HuH-7 (cell line): ENCODE measurements around the gene OPA3.

Experiments used
- DNase-seq: peaks from one replicate; pipeline ENCODE4 v3.0.0; 2011; ENCODE audit warnings: low spot score

OPA3 gene

GRCh38 chr19:45564131-45564780 is 20.3 kb downstream of the OPA3 start:
- DNase-seq: no peak

GRCh38 chr19:45560686-45561085 is 23.9 kb downstream of the OPA3 start:
- no peak for DNase-seq

GRCh38 chr19:45560038-45560437 is 24.6 kb downstream of the OPA3 start:
- DNase-seq: no peak

GRCh38 chr19:45558399-45558878 is 26.2 kb downstream of the OPA3 start:
- peak; percentile 87 for DNase-seq

- DNase-seq: no peak
Measured at GRCh38 chr19:45556835-45557234, 27.8 kb downstream of the OPA3 start.

GRCh38 chr19:45554481-45554880 is 30.1 kb downstream of the OPA3 start:
- no peak for DNase-seq

GRCh38 chr19:45553464-45553863 is 31.1 kb downstream of the OPA3 start:
- no peak for DNase-seq

- DNase-seq: no peak
Measured at GRCh38 chr19:45547965-45548609, 36.5 kb downstream of the OPA3 start.

- no peak for DNase-seq
Measured at GRCh38 chr19:45547211-45547770, 37.3 kb downstream of the OPA3 start.

GRCh38 chr19:45542234-45542668 is 42.4 kb downstream of the OPA3 start:
- DNase-seq: no peak

- no peak for DNase-seq
Measured at GRCh38 chr19:45539459-45539858, 45.1 kb downstream of the OPA3 start.

- DNase-seq: no peak
Measured at GRCh38 chr19:45531349-45531748, 53.3 kb downstream of the OPA3 start.

GRCh38 chr19:45529420-45529785 is 55.2 kb downstream of the OPA3 start:
- no peak for DNase-seq

- no peak for DNase-seq
Measured at GRCh38 chr19:45528744-45529419, 55.7 kb downstream of the OPA3 start.

GRCh38 chr19:45528149-45528743 is 56.4 kb downstream of the OPA3 start:
- no peak for DNase-seq

- DNase-seq: no peak
Measured at GRCh38 chr19:45527731-45528130, 56.9 kb downstream of the OPA3 start.

- DNase-seq: no peak
Measured at GRCh38 chr19:45526971-45527370, 57.6 kb downstream of the OPA3 start.

- DNase-seq: peak; percentile 86
Measured at GRCh38 chr19:45526143-45526542, 58.5 kb downstream of the OPA3 start.

- DNase-seq: no peak
Measured at GRCh38 chr19:45524575-45525129, 60.0 kb downstream of the OPA3 start.

- DNase-seq: peak; percentile 88
Measured at GRCh38 chr19:45523642-45524256, 60.9 kb downstream of the OPA3 start.

- no peak for DNase-seq
Measured at GRCh38 chr19:45522010-45522941, 62.3 kb downstream of the OPA3 start.
